ENCODE measurements around the gene GPRASP1.

GPRASP1 gene, protein sequence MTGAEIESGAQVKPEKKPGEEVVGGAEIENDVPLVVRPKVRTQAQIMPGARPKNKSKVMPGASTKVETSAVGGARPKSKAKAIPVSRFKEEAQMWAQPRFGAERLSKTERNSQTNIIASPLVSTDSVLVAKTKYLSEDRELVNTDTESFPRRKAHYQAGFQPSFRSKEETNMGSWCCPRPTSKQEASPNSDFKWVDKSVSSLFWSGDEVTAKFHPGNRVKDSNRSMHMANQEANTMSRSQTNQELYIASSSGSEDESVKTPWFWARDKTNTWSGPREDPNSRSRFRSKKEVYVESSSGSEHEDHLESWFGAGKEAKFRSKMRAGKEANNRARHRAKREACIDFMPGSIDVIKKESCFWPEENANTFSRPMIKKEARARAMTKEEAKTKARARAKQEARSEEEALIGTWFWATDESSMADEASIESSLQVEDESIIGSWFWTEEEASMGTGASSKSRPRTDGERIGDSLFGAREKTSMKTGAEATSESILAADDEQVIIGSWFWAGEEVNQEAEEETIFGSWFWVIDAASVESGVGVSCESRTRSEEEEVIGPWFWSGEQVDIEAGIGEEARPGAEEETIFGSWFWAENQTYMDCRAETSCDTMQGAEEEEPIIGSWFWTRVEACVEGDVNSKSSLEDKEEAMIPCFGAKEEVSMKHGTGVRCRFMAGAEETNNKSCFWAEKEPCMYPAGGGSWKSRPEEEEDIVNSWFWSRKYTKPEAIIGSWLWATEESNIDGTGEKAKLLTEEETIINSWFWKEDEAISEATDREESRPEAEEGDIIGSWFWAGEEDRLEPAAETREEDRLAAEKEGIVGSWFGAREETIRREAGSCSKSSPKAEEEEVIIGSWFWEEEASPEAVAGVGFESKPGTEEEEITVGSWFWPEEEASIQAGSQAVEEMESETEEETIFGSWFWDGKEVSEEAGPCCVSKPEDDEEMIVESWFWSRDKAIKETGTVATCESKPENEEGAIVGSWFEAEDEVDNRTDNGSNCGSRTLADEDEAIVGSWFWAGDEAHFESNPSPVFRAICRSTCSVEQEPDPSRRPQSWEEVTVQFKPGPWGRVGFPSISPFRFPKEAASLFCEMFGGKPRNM (N-terminal part only)

GRCh38 chrX:102651242-102652011 is at the start of gene GPRASP1:
Gene GPRASP1, plus strand, starts transcription at chrX:102651483. Its CDS starts 2,431 bp downstream, at chrX:102653914.
- POLR2A ChIA-PET, result no interaction called here
- no peak for DNase-seq (ENCODE audit: low read depth, low spot score)
- peak within 1 kb of the TSS; percentile 64 for H3K4me3 ChIP-seq (ENCODE audit: low read depth, low read length)
- TF ChIP-seq CTCF (IDR thresholded peaks at IDR 0.05; ENCODE audit: insufficient read depth, low read length, missing control alignments), result no peak
- CTCF ChIA-PET, result interaction anchor here (1.0 to 1.2 kb wide), 2 partner anchors 8 to 11 kb away, joined by 4 read pairs; no protein-coding TSS in a partner anchor

DNA sequence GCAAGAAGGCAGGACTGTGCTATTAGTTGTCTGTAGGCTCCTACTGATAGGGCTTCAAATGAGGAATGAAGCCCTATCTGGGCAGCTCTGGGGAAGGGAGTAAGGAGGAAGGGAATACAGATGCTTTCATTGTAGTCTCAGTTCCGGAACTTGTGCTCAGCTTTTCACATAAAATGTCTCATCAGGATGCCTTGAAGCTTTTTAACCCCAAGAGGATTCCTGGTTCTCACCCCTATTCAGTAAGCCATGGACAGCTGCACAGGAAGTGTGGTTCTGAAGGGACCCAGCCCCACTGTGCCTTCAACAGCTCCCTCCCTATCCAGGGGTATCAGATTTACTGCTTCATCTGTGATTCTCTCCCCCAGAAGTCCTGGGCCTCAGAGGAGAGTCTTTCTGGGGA is 47.0 kb upstream of the GPRASP1 start:
- H3K4me3 ChIP-seq (ENCODE audit: low read depth, low read length), result no peak overlapping the region
- CTCF ChIA-PET, result no interaction called here
- no peak for DNase-seq (ENCODE audit: low read depth, low spot score)
- TF ChIP-seq CTCF (IDR thresholded peaks at IDR 0.05; ENCODE audit: insufficient read depth, low read length, missing control alignments), result no peak
- POLR2A ChIA-PET, result no interaction called here

DNA sequence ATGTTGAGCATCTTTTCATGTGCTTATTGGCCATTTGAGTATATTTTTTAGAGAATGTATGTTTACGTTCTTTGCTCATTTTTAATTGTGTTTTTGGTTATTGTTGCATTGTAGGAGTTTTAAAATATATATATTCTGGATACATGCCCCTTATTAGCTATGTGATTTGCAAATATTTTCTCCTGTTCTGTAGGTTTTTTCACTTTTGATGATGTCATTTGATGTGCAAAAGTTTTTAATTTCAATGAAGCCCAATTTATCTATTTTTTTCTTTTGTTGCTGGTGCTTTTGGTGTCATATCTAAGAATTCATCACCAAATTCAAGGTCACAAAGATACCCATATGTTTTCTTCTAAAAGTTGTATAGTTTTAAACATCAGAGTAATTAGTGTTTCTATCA is 45.2 kb upstream of the GPRASP1 start:
- no peak for TF ChIP-seq CTCF (IDR thresholded peaks at IDR 0.05; ENCODE audit: insufficient read depth, low read length, missing control alignments)
- CTCF ChIA-PET, result no interaction called here
- DNase-seq (ENCODE audit: low read depth, low spot score), result no peak
- POLR2A ChIA-PET, result no interaction called here
- no peak overlapping the region for H3K4me3 ChIP-seq (ENCODE audit: low read depth, low read length)

DNA sequence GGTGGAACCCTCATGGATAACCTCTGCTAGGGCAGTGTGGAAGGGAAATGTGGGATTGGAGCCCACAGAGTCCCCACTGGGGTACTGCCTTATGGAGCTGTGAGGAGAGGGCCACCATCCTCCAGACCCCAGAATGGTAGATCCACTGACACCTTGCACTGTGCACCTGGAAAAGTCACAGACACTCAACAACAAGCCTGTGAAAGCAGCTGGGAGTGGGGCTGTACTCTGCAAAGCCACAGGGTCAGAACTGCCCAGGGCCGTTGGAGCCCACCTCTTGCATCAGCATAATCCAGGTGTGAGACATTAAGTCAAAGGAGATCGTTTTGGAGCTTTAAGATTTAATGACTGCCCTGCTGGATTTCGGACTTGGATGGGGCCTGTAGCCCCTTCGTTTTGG is 40.4 kb upstream of the GPRASP1 start:
- ChIA-PET CTCF (no interaction called here), POLR2A (no interaction called here)
- no peak for DNase-seq (ENCODE audit: low read depth, low spot score)
- no peak overlapping the region for H3K4me3 ChIP-seq (ENCODE audit: low read depth, low read length)
- TF ChIP-seq CTCF (IDR thresholded peaks at IDR 0.05; ENCODE audit: insufficient read depth, low read length, missing control alignments), result no peak

GRCh38 chrX:102624105-102624504 is 27.2 kb upstream of the GPRASP1 start:
- ChIA-PET POLR2A (no interaction called here), CTCF (no interaction called here)
- no peak for TF ChIP-seq CTCF (IDR thresholded peaks at IDR 0.05; ENCODE audit: insufficient read depth, low read length, missing control alignments)
- H3K4me3 ChIP-seq (ENCODE audit: low read depth, low read length), result no peak overlapping the region
- DNase-seq (ENCODE audit: low read depth, low spot score), result no peak
